A549 (cell line): ENCODE results near the gene PRKAG2.

ENCODE experiments used
- BHLHE40 ChIP-seq: IDR thresholded peaks from 2 replicates; pipeline ENCODE4 v1.6.1; 2012; ENCODE audit warnings: low read depth, low read length, inconsistent platforms
- CBX2 ChIP-seq: fragments of 200-600 bp; sonication (generic); IDR thresholded peaks from 2 replicates; pipeline ENCODE4 v1.6.1; 2016; ENCODE audit warnings: low read depth, mild to moderate bottlenecking, borderline replicate concordance
- CBX8 ChIP-seq: fragments of 200-600 bp; sonication (generic); IDR thresholded peaks from 2 replicates; pipeline ENCODE4 v1.6.1; 2016
- CHD4 ChIP-seq: fragments of 200-600 bp; sonication (generic); IDR thresholded peaks from 2 replicates; pipeline ENCODE4 v1.6.1; 2016; ENCODE audit warnings: antibody characterized with exemption, mild to moderate bottlenecking, borderline replicate concordance
- CTCF ChIP-seq: fragments of >200 bp; sonication (Bioruptor Twin); formaldehyde crosslinking; IDR thresholded peaks from 3 replicates; pipeline ENCODE4 v1.5.1; 2016
- EP300 ChIP-seq, 2 experiments: fragments of >200 bp; sonication (Bioruptor Twin); formaldehyde crosslinking; IDR thresholded peaks; 2 replicates in 1 of 2; 3 replicates in 1 of 2; pipeline ENCODE4 v1.6.1; 2016 to 2017
- NR3C1 ChIP-seq: fragments of >200 bp; sonication (Bioruptor Twin); formaldehyde crosslinking; IDR thresholded peaks from 3 replicates; pipeline ENCODE4 v1.6.1; 2017
- PHF8 ChIP-seq: fragments of 200-600 bp; sonication (generic); IDR thresholded peaks from 2 replicates; pipeline ENCODE4 v1.6.1; 2016; ENCODE audit warnings: low read depth, mild to moderate bottlenecking, antibody characterized with exemption, moderate library complexity, borderline replicate concordance
- POLR2A ChIP-seq: IDR thresholded peaks from 2 replicates; pipeline ENCODE4 v1.6.1; 2012; ENCODE audit warnings: mild to moderate bottlenecking, low read length
- POLR2AphosphoS2 ChIP-seq: conservative IDR thresholded peaks from 2 replicates; pipeline ENCODE4 v1.6.1; 2012; ENCODE audit warnings: low read length, improper control_type of control experiment, inconsistent platforms
- RCOR1 ChIP-seq: fragments of 150-350 bp; IDR thresholded peaks from 2 replicates; pipeline ENCODE4 v1.6.1; 2014; ENCODE audit warnings: antibody characterized with exemption, low read length, low read depth
- RFX5 ChIP-seq: fragments of 450-650 bp; IDR thresholded peaks from 2 replicates; pipeline ENCODE4 v1.7.1; 2014; ENCODE audit warnings: antibody characterized with exemption, mild to moderate bottlenecking, moderate library complexity
- SMC3 ChIP-seq: fragments of >200 bp; sonication (Bioruptor Twin); formaldehyde crosslinking; IDR thresholded peaks from 3 replicates; pipeline ENCODE4 v1.6.1; 2018; ENCODE audit warnings: inconsistent platforms
- ZFP36 ChIP-seq: fragments of 450-650 bp; IDR thresholded peaks from 2 replicates; pipeline ENCODE4 v1.6.1; 2014; ENCODE audit warnings: borderline replicate concordance; ENCODE audit not compliant: partially characterized antibody

- TF ChIP-seq POLR2A = no peak
- TF ChIP-seq BHLHE40 = no peak
- no peak for TF ChIP-seq CTCF
- TF ChIP-seq RCOR1 = no peak
- TF ChIP-seq SMC3 = no peak
- TF ChIP-seq CBX8 = no peak
- TF ChIP-seq EP300 (IDR thresholded peaks at IDR 0.05) = no peak
- no peak for TF ChIP-seq RFX5
- no peak for TF ChIP-seq CHD4
- no peak for TF ChIP-seq POLR2AphosphoS2
- no peak for TF ChIP-seq ZFP36
- no peak for TF ChIP-seq NR3C1
- TF ChIP-seq PHF8 = no peak
- TF ChIP-seq CBX2 = no peak
Observed at GRCh38 chr7:151801782-151802468, 75.0 kb downstream of the PRKAG2 start.
